HG02610 (cell line): ENCODE measurements around the gene UCN2.
"Not testable (repeated sequence)": the region's sequence is repeated elsewhere in the genome, so short reads cannot be mapped to it uniquely, and the experiment has no call there.

Source experiments
- ATAC-seq: cut with Tn5 transposase; IDR thresholded peaks from one replicate; pipeline ENCODE4 v1.9.1; 2021; ENCODE audit warnings: mild to moderate bottlenecking, moderate library complexity; ENCODE audit not compliant: unreplicated experiment

The UCN2 gene

DNA sequence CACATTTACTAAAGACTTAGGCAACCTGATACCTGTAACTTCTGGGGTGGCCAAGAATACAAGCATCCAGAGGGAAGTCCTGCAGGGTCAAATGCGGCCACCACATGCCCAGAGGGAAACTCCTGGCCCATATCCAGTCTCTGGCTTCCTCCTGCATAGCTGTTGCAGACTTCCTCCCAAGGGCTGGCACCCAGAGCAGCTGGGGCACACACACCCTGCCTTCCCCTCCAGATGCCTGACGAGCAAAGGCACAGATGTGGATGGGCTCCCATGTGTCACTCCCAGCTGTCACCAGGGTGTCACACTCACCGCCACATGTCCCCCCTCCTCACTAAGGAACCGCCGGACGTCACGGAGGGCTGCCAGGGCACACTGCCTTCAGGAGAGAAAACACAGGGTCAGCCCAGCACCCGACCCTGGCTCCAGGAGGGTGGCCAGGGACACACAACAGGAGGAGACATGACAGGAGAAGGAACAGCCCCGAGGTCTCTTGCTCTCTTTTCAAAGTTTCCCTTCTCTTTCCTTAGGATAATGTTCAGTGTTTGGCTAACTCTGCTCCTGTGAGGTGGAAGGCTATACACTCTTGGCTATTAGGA, 20.2 kb downstream of the UCN2 start:
- ATAC-seq = no peak

DNA sequence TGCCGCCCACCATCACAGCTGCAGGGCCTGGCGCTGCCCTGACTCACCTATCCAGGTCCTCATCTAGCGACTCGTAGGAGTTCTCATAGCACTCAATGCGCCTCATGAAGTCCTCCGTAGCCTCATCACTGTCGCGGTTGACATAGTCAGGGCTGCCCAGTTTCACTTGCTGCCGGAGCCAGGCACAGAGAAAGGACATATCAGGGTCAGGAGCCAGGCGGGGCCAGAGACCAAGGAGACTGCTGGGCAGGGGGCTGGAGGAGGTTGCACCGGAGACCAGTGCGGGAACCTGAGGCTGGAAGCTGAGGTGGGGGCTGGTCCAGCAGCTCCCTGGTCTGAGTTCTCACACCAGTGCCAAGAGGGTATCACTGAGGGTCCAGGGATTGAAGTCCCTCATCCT, 25.1 kb downstream of the UCN2 start:
- no peak for ATAC-seq

DNA sequence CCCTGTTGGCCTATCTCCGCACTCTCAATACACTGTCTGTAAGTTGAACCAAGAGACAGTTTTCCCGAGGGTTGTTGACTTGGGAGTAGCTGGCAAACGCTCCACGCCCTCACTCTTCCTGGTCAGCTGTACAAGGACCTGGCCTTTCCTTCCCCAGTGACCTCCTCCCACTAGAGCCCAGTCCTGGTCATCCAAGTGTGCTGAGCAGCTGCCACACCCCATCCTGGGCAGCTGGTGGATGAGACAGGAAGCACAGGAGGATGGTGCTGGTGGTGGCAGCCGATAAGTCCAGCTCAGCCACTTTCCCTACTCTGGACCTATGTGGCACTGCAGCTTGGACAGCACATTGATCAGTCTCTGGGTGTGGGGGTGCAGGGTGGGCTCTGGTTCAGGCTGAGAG, 26.8 kb downstream of the UCN2 start:
- no peak for ATAC-seq

DNA sequence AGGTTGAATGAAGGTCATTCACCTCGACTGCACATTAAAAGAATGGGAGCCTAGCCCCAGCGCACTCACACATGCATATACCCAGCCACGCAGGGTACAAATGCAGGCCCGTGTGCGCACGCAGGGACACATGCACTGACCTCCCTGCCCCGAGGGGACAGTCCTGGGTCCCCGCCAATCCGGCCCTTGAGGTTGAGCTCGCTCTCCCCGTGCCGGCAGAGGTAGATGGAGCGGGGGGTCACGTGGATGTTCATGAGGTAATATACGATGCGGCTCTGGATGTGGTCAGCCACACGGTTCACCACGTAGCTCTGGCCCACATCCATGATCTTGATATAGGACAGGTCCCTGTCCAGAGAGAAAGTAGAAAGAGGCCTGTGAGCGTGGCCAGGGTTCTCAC, 27.5 kb downstream of the UCN2 start:
- ATAC-seq = no peak

DNA sequence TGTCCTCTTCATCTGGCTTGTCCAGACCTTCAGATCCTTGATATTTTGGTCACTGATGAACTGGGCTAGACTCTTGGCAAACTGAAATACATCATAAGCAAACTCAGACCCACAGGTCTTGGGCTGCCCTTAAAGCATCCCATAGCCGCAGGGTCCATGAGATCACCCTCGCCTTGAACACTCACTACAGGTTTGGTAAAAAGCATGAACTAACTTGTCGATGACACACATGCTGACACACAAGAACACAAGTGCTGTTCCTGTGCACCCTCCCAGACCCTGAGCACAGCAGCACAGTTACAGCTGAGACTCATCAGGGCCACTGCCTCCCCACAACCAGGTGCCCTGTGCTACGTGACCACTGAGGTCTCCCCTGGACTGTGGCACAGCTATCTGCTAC, 28.0 kb downstream of the UCN2 start:
- ATAC-seq = no peak

DNA sequence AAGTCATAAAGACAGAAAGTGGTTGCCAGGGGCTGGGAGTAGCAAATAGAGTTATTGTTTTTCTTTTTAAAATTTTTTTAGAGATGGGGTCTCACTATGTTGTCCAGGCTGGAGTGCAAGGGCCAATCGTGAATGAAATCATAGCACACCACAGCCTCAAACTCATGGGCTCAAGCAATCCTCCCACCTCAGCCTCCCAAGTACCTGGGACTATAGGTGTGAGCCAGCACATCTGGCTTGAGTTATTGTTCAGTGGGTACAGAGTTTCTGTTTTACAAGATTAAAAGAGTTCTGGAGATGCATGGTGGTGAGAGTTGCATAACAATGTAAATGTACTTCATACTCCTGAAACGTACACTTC, 30.6 kb downstream of the UCN2 start:
- no peak for ATAC-seq

DNA sequence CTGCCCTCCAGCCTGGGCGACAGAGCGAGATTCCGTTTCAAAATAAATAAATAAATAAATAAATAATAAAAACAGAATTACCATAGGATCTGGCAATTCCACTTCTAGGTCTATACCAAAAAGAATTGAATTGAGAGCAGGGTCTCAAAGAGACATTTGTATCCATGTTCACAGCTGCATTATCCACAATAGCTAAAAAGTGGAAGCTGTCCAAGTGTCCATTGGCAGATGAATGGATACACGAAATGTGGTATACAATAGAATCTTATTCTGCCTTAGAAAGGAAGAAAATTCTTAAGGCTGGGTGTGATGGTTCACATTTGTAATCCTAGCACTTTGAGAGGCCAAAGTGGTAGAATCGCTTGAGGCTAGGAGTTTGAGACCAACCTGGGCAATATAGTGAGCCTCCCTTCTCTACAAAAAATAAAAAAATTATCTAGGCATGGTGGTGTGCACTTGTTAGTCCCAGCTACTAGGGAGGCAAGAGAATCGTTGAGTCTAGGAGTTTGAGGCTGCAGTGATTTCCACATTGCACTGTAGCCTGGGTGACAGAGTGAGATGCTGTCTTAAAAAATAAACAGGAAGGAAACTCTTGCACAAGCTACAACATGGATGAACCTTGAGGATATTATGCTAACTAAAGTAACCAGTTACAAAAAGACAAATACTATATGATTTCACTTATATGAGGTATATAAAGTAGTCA, 31.2 kb downstream of the UCN2 start:
- no peak for ATAC-seq

DNA sequence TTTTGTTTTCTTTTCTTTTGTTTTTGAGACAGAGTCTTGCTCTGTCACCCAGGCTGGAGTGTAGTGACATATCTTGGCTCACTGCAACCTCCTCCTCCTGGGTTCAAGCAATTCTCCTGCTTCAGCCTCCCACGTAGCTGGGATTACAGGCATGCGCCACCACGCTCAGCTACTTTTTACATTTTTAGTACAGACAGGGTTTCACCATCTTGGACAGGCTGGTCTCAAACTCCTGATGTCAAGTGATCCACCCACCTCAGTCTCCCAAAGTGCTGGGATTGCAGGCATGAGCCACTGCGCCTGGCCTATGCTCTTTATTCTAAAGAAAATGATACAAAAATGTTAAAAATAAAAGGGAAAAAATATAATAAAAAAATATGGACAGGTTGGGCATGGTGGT, 32.9 kb downstream of the UCN2 start:
- ATAC-seq = not testable (repeated sequence)

DNA sequence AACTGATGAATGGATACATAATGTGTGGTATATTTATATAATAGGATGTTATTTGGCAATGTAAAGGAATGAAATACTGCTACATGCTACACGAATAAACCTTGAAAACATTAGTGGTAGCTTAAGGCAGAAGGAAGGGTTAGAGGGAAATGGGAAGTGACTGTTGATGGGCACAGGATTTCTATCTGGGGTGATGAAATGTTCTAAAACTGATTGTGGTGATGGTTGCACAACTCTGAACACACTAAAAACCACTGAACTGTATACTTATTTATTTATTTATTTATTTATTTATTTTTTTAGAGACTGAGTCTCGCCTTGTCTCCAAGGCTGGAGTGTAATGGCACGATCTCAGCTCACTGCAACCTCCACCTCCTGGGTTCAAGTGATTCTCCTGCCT, 34.8 kb downstream of the UCN2 start:
- no peak for ATAC-seq

DNA sequence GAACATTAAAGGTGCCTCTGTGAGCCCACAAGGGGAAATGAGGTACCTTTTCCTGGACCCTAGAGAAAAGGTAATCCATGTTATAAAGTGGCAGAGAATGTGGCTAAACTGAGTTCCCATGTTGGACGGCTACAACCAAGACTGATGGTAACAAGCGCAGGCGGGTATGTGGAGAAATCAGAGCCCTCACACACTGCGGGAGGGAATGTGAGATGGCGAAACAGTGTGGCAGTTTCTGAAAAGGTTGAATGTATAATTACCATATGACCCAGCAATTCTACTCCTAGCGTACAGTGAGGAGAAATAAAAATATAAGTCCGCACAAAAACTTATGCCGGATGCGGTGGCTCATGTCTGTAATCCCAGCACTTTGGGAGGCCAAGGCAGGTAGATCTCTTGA, 35.5 kb downstream of the UCN2 start:
- no peak for ATAC-seq

DNA sequence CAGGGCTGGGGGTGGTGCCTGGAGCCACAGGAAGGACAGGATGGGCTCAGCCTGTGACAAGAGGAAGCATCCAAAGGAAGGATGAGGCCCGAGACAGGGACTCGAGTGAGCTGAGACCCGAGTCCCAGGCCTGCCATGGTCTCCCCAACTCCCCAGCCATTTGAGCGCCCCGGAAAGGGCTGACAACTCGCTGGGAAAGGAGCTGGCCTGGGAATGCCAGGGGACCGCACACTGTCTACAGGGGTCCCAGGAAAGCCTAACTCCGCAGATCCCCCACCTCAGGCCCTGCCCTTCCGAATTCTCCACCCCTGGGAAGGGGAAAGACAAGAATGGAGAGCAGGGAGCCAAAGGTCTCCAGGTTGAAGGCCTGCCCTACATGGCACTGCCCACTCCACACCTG, 38.6 kb downstream of the UCN2 start:
- ATAC-seq = no peak

DNA sequence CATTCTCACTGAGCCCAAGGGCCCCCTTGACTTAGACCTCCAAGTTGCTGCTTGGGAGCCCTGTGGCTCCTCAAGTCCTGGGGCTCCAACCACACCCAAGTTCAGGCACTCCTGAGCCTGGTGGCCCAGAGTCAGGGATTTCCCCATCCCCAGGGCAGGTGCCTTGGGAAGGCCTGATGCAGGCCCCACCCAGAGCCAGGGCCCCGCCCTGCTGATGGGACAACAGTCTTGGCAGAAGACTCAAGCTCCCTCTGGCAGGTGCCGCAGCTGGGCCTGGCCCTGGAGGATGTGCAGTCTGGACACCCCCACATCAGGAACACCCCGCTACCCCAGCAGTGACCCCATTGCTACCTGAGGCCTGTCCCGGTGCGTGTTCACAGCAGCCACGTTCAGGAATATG, 41.9 kb downstream of the UCN2 start:
- no peak for ATAC-seq

DNA sequence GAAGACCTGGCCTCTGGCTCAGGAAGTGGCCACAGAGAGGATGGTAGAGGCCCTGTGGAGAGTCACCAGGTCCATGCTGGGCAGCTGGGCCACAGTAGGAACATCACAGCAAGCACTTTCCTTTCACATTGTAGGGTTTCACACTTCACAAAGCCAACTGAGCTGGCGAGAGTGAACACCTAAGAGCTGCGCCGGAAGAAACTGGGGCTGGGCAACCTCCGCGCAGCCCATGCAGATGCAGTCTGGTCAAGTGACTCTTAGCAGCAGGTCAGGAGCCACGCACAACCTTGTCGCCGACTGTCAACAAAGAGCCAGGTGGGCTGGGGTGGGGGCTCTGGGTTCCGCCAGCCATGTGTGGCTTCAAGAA, 44.3 kb downstream of the UCN2 start:
- no peak for ATAC-seq

DNA sequence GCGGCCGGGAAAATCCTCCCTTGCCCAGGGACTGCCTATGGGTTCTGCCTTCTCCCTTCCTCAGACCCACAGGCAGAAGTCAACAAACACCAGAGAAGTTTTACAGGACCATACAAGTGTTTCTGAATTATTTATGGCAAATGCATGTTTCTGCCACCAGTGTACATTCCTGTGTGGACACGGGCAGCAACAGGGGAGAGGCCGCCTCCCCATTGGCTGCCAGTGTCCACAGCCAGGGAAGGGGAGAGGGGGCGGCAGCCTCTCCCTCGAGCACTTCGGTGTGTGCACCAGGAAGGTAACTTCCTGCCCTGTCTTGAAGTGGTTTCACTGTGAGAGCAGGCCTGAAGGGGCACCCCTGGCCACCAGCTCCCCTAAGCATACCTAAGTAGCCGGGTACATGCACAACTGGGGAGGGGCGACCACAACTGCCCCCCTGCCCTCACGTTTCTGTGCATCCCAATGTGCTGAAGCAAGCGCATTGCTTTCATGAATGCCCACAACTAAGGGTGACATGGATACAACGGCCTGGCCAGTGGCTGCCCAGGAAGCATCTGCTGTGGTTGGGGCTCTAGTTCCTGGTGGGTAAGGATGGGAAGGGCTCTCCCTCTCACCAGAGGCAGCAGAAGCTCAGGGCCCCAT, 44.8 kb downstream of the UCN2 start:
- no peak for ATAC-seq

DNA sequence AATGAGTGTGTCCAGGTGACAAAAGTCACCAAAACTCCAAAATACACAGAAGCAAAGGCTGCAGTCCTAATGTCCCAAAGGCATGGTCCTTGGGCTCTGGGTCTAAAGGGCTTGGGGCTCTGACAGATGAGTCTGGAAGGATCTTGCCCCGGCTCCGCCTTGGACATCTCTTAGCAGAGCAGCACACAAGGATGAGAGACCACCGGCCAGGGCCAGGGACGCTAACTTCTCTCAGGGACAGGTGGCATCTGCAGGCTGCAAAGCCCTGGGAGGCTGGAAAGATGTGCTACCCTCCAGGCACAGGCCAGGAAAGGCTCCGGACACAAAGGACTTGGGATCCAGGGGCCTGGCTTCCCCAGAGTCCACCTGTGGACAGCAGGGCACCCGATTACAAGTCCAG, 45.5 kb downstream of the UCN2 start:
- ATAC-seq = no peak

DNA sequence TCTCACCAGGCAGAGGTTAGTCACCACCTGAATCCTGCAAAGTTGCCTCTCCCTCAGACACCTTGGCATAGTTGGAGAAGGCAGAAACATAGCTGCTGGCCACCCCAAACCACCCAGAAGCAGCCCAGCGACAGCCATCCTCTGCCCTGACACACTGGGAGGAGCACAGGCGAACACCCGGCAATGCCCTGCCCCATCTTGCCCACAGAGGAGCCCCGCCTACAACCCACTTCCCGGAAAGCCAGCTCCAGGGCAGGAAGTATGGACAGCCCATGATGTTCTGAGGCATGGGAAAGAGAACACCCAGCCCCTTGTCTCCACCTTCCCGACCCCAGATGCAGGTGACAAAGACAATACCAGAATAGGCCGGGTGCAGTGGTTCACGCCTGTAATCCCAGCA, 47.0 kb downstream of the UCN2 start:
- ATAC-seq = no peak

DNA sequence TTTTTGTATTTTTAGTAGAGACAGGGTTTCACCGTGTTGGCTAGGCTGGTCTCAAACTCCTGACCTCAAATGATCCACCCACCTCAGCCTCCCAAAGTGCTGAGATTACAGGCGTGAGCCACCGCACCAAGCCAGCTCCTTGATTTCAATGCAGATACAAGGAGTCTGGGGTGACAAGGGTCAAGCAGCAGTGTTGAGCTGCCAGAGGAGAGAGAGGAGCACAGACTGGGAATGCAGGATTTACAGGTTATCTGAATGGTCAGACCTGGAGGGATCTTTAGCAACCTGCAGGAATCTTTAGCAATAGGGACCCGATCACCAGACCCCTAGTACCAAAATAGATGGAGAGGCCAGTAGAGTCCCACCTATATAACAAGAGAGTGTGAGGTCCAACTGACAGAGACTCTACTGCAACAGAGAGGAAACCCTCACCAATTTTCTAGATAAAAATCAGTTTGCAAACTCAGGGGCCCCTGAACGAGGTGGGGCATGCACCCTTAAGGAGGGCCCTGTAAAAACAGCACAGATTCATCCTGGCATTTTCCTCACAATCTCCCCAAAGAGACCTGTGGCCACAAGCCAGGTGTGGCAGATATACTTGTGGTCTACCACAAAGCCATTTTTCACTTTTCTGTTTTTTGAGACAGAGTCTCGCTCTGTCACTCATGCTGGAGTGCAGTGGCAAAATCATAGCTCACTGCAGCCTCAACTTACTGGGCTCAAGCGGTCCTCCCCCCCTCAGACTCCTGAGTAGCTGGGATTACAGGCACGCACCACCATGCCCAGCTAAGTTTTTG, 49.0 kb downstream of the UCN2 start:
- ATAC-seq = no peak
